ENCODE measurements around the gene ATP6V0E2.

- TF ChIP-seq CTCF (conservative IDR thresholded peaks at IDR 0.05; ENCODE audit: low read depth, low read length) (no peak), EZH2 (IDR thresholded peaks at IDR 0.05; ENCODE audit: borderline replicate concordance, low read depth, low read length, poor library complexity, severe bottlenecking) (no peak)
Observed at GRCh38 chr7:149874644-149875028, 867 bp downstream of the ATP6V0E2 start.

Measured in A673 (cell line).